Measurements from ENCODE around the gene FLNC. TPM values are rescaled to one million over a fixed set of nuclear protein-coding genes. Genes with fewer than 3 reads are reported as not detected.

FLNC gene
- total and polyA plus RNA-seq, 2 donors from 2014 or later: 2.8 to 12.2 TPM

GRCh38 chr7:128899392-128899791 is 69.2 kb downstream of the FLNC start:
- Histone ChIP-seq H3K9ac (ENCODE audit: low read length in 3 of 3) (no peak overlapping the region), H3K27me3 (ENCODE audit: control insufficient read depth, insufficient read depth, low read length) (no peaks in the 10 kb centered on the region), H3K27ac (ENCODE audit: low read depth in 2 of 2, low read length in 2 of 2) (no peak overlapping the region), H3K9me3 (ENCODE audit: control insufficient read depth in 2 of 3, insufficient read depth in 1 of 3, low read length in 3 of 3) (peaks cover 0 to 5% (median 0%) of the 10 kb centered on the region in 3 donors), H3K4me1 (ENCODE audit: control insufficient read depth in 2 of 3, insufficient read depth in 2 of 3, low read depth in 1 of 3, low read length in 3 of 3) (no peaks in the 10 kb centered on the region), H3K4me3 (ENCODE audit: low read length in 3 of 3) (no peak overlapping the region), H3K36me3 (ENCODE audit: control insufficient read depth in 2 of 3, insufficient read depth in 3 of 3, low read length in 3 of 3) (no peaks in the 10 kb centered on the region)
- intact Hi-C loops (cut with DNase I): no loop called here
- FAIRE-seq (no peak), DNase-seq (no peak)
- no peak for TF ChIP-seq CTCF (IDR thresholded peaks at IDR 0.05; ENCODE audit: borderline replicate concordance, extremely low read depth, insufficient read depth)

GRCh38 chr7:128900237-128900636 is 70.0 kb downstream of the FLNC start:
- no peak for FAIRE-seq
- no peaks in the 10 kb centered on the region for H3K4me1 ChIP-seq (ENCODE audit: control insufficient read depth in 2 of 3, insufficient read depth in 2 of 3, low read depth in 1 of 3, low read length in 3 of 3)
- no peak overlapping the region for H3K9ac ChIP-seq (ENCODE audit: low read length in 3 of 3)
- no peak for DNase-seq
- no peaks in the 10 kb centered on the region for H3K36me3 ChIP-seq (ENCODE audit: control insufficient read depth in 2 of 3, insufficient read depth in 3 of 3, low read length in 3 of 3)
- H3K4me3 ChIP-seq (ENCODE audit: low read length in 3 of 3): no peak overlapping the region
- no peaks in the 10 kb centered on the region for H3K27me3 ChIP-seq (ENCODE audit: control insufficient read depth, insufficient read depth, low read length)
- H3K27ac ChIP-seq (ENCODE audit: low read depth in 2 of 2, low read length in 2 of 2): no peak overlapping the region
- peaks cover 0 to 5% (median 0%) of the 10 kb centered on the region in 3 donors for H3K9me3 ChIP-seq (ENCODE audit: control insufficient read depth in 2 of 3, insufficient read depth in 1 of 3, low read length in 3 of 3)
- intact Hi-C loops (cut with DNase I): no loop called here
- TF ChIP-seq CTCF (IDR thresholded peaks at IDR 0.05; ENCODE audit: borderline replicate concordance, extremely low read depth, insufficient read depth): no peak

- intact Hi-C loops (cut with DNase I): no loop called here
- DNase-seq: no peak
- H3K4me3 ChIP-seq (ENCODE audit: low read length in 3 of 3): no peak overlapping the region
Observed at GRCh38 chr7:128902761-128903585, 72.8 kb downstream of the FLNC start.

More at GRCh38 chr7:128902761-128903585, 72.8 kb downstream of the FLNC start:
- Histone ChIP-seq H3K27me3 (ENCODE audit: control insufficient read depth, insufficient read depth, low read length) (no peaks in the 10 kb centered on the region), H3K27ac (ENCODE audit: low read depth in 2 of 2, low read length in 2 of 2) (no peak overlapping the region), H3K4me1 (ENCODE audit: control insufficient read depth in 2 of 3, insufficient read depth in 2 of 3, low read depth in 1 of 3, low read length in 3 of 3) (no peaks in the 10 kb centered on the region), H3K36me3 (ENCODE audit: control insufficient read depth in 2 of 3, insufficient read depth in 3 of 3, low read length in 3 of 3) (peaks cover 0 to 4% (median 0%) of the 10 kb centered on the region in 3 donors), H3K9me3 (ENCODE audit: control insufficient read depth in 2 of 3, insufficient read depth in 1 of 3, low read length in 3 of 3) (peaks cover 0 to 5% (median 0%) of the 10 kb centered on the region in 3 donors), H3K9ac (ENCODE audit: low read length in 3 of 3) (no peak overlapping the region)
- no peak for TF ChIP-seq CTCF (IDR thresholded peaks at IDR 0.05; ENCODE audit: borderline replicate concordance, extremely low read depth, insufficient read depth)
- no peak for FAIRE-seq

All from kidney (tissue), 14 donors.